ENCODE results near the gene HS2ST1. TPM values are rescaled to one million over a fixed set of nuclear protein-coding genes. Genes with fewer than 3 reads are reported as not detected.

HS2ST1 gene
- total and polyA plus RNA-seq, 2 donors (not counting 3 experiments of a cell fraction or from before 2014, with no cell fraction given), result 5.5 to 31.2 TPM

- BruUV-seq (replicated peaks), result no TSS peak
- no peak overlapping the region for H3K27ac ChIP-seq (ENCODE audit: insufficient read depth, low read depth, low read length)
- H3K9me3 ChIP-seq (replicated peaks; ENCODE audit: control insufficient read depth, insufficient read depth, low read length), result no peaks in the 10 kb centered on the region
- ChIA-PET CTCF (no interaction called here), POLR2A (no interaction called here)
- H3K4me2 ChIP-seq (ENCODE audit: insufficient read depth, low read length), result no peak overlapping the region
- FAIRE-seq (no peak), DNase-seq (ENCODE audit: low read depth, low spot score) (no peak)
- H2AFZ ChIP-seq (ENCODE audit: low read depth, low read length), result no peak overlapping the region
- TF ChIP-seq, protein P1, sequence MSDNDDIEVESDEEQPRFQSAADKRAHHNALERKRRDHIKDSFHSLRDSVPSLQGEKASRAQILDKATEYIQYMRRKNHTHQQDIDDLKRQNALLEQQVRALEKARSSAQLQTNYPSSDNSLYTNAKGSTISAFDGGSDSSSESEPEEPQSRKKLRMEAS (IDR thresholded peaks at IDR 0.05; ENCODE audit: insufficient read depth, insufficient read length), result no peak
- TF ChIP-seq JUN (IDR thresholded peaks at IDR 0.05; ENCODE audit: borderline replicate concordance, insufficient read depth, insufficient read length, low read depth) (no peak), MYC (IDR thresholded peaks at IDR 0.05; ENCODE audit: low read depth, low read length) (no peak), GATA2 (IDR thresholded peaks at IDR 0.05; ENCODE audit: insufficient read depth, insufficient read length, low read depth, low read length) (no peak), EZH2 (IDR thresholded peaks at IDR 0.05; ENCODE audit: borderline replicate concordance, low read depth, low read length, severe bottlenecking) (no peak), POLR2A (IDR thresholded peaks at IDR 0.05; ENCODE audit: low read depth, low read length) (no peak), CTCF (IDR thresholded peaks at IDR 0.05; ENCODE audit: extremely low read depth in 1 of 2, insufficient read depth in 1 of 2, low read depth in 1 of 2, low read length in 2 of 2) (no peak), POLR2AphosphoS5 (IDR thresholded peaks at IDR 0.05; ENCODE audit: insufficient read depth, low read depth, low read length) (no peak), FOS (IDR thresholded peaks at IDR 0.05; ENCODE audit: borderline replicate concordance, insufficient read depth, low read length) (no peak)
- no peaks in the 10 kb centered on the region for H3K79me2 ChIP-seq (ENCODE audit: control insufficient read depth, insufficient read depth, low read length)
- dilution Hi-C loops (cut with MboI; ENCODE audit: extremely low pct_ligation_motif_present, low sequenced_read_pairs) (no loop called here), intact Hi-C loops (cut with micrococcal nuclease) (no loop called here)
- H3K9ac ChIP-seq (replicated peaks; ENCODE audit: extremely low read depth, insufficient read depth, low read length), result no peak overlapping the region
- no peaks in the 10 kb centered on the region for H3K9me1 ChIP-seq (replicated peaks; ENCODE audit: control insufficient read depth, extremely low read depth, insufficient read depth, low read length)
- H4K20me1 ChIP-seq (replicated peaks; ENCODE audit: control insufficient read depth, extremely low read depth, insufficient read depth, low read length), result no peaks in the 10 kb centered on the region
- no peaks in the 10 kb centered on the region for H3K4me1 ChIP-seq (ENCODE audit: control insufficient read depth, extremely low read depth, insufficient read depth, low read length)
- H3K4me3 ChIP-seq (replicated peaks in 1 of 3; ENCODE audit: insufficient read depth in 1 of 3, low read depth in 1 of 3, low read length in 3 of 3), result no peak overlapping the region
- no peaks in the 10 kb centered on the region for H3K36me3 ChIP-seq (ENCODE audit: control insufficient read depth in 2 of 2, extremely low read depth in 1 of 2, insufficient read depth in 2 of 2, low read length in 2 of 2)
- H3K27me3 ChIP-seq (ENCODE audit: control insufficient read depth in 2 of 2, insufficient read depth in 2 of 2, low read length in 2 of 2), result no peaks in the 10 kb centered on the region
Observed at GRCh38 chr1:87048237-87048636, 133.8 kb downstream of the HS2ST1 start.
